Prostate gland (tissue), 2 donors: ENCODE results near the gene LRRC10. TPM values are rescaled to one million over a fixed set of nuclear protein-coding genes. Genes with fewer than 3 reads are reported as not detected.

Source experiments
- DNase-seq: peaks from one replicate; pipeline ENCODE4 v3.0.0-alpha.2; 2019; ENCODE audit warnings: low spot score
- H3K27ac ChIP-seq, 2 donors: fragments of 200-600 bp; sonication (generic); 2 replicates each; pipeline ENCODE4 v1.5.1; 2017 to 2019
- H3K27me3 ChIP-seq: fragments of 200-600 bp; sonication (generic); replicated peaks from 2 replicates; pipeline ENCODE4 v1.5.1; 2019; ENCODE audit not compliant: insufficient read depth
- H3K36me3 ChIP-seq, 2 donors: fragments of 200-600 bp; sonication (generic); 1 replicate in 1 of 2; 2 replicates in 1 of 2; pipeline versions ENCODE4 v1.5.1 to v1.8.1; 2017 to 2019
- H3K4me1 ChIP-seq: fragments of 200-600 bp; sonication (generic); replicated peaks from 2 replicates; pipeline ENCODE4 v1.5.1; 2019
- H3K4me3 ChIP-seq, 2 donors: fragments of 200-600 bp; sonication (generic); 2 replicates each; pipeline ENCODE4 v1.5.1; 2017 to 2019
- H3K9me3 ChIP-seq: fragments of 200-600 bp; sonication (generic); 2 replicates; pipeline ENCODE4 v1.5.1; 2017
- CTCF ChIP-seq, 4 experiments: fragments of 200-600 bp in 2 of 4; fragments of 450-650 bp in 2 of 4; sonication (generic) in 2 of 4; IDR thresholded peaks; 1 replicate in 3 of 4; 2 replicates in 1 of 4; pipeline ENCODE4 v1.5.1; 2016 to 2019; ENCODE audit warnings: antibody characterized with exemption in 4 of 4, mild to moderate bottlenecking in 2 of 4, moderate library complexity in 2 of 4
- POLR2A ChIP-seq: fragments of 450-650 bp; IDR thresholded peaks from one replicate; pipeline ENCODE4 v1.6.1; 2016; ENCODE audit warnings: antibody characterized with exemption, mild to moderate bottlenecking
- POLR2AphosphoS5 ChIP-seq: sonication (generic); formaldehyde crosslinking; IDR thresholded peaks from one replicate; pipeline ENCODE4 v1.6.1; 2017; ENCODE audit warnings: antibody characterized with exemption
- WGBS: methylation state at CpG from one replicate; pipeline ENCODE4 v1.1.5; 2018; 5-methylcytosine and 5-hydroxymethylcytosine counted together
- intact Hi-C: fragments of 100-400 bp; cut with DNase I; formaldehyde crosslinking; loops from one replicate; pipeline ENCODE4 v1.14.2; 2022
- total RNA-seq, 2 donors: library from RNA; depleted of rRNA; stranded (reverse); fragments of >200 nt; gene quantifications; one replicate each; pipeline ENCODE4 v1.1.0, GENCODE V29; 2016

LRRC10 gene
- total RNA-seq, 2 donors from 2014 or later, result not detected

- DNase-seq, result no peak
- TF ChIP-seq POLR2A (no peak), POLR2AphosphoS5 (no peak), CTCF (IDR thresholded peaks at IDR 0.05) (no peak)
- Histone ChIP-seq H3K27me3 (no peaks in the 10 kb centered on the region), H3K4me1 (no peaks in the 10 kb centered on the region), H3K4me3 (no peak overlapping the region), H3K36me3 (no peaks in the 10 kb centered on the region), H3K27ac (no peak overlapping the region), H3K9me3 (no peaks in the 10 kb centered on the region)
- intact Hi-C loops, result no loop called here
- 63% methylated on average over 11 of the region's 11 CpGs for WGBS
These were observed 45.1 kb upstream of the LRRC10 start for GRCh38 chr12:69655616-69656340.

GRCh38 chr12:69653703-69654102, 43.0 kb upstream of the LRRC10 start:
- Histone ChIP-seq H3K27ac (no peak overlapping the region), H3K9me3 (no peaks in the 10 kb centered on the region), H3K4me1 (no peaks in the 10 kb centered on the region), H3K4me3 (no peak overlapping the region), H3K36me3 (no peaks in the 10 kb centered on the region), H3K27me3 (no peaks in the 10 kb centered on the region)
- intact Hi-C loops, result no loop called here
- 83% methylated on average over 8 of the region's 8 CpGs for whole genome bisulfite sequencing
- DNase-seq, result no peak
- TF ChIP-seq POLR2AphosphoS5 (no peak), CTCF (IDR thresholded peaks at IDR 0.05) (no peak), POLR2A (no peak)

GRCh38 chr12:69651922-69652321, 41.2 kb upstream of the LRRC10 start:
- WGBS, result 96% methylated on average over 3 of the region's 3 CpGs
- intact Hi-C loops, result no loop called here
- DNase-seq, result no peak

GRCh38 chr12:69649529-69649928, 38.8 kb upstream of the LRRC10 start:
- no peak for DNase-seq
- Histone ChIP-seq H3K27me3 (no peaks in the 10 kb centered on the region), H3K36me3 (no peaks in the 10 kb centered on the region), H3K27ac (no peak overlapping the region), H3K9me3 (no peaks in the 10 kb centered on the region), H3K4me3 (no peak overlapping the region), H3K4me1 (no peaks in the 10 kb centered on the region)
- TF ChIP-seq POLR2AphosphoS5, result no peak
- TF ChIP-seq POLR2A, result no peak
- no peak for TF ChIP-seq CTCF (IDR thresholded peaks at IDR 0.05)
- intact Hi-C loops, result no loop called here
- 35% methylated on average over 4 of the region's 4 CpGs for WGBS

More at GRCh38 chr12:69651922-69652321, 41.2 kb upstream of the LRRC10 start:
- no peaks in the 10 kb centered on the region for H3K27me3 ChIP-seq
- H3K4me1 ChIP-seq, result no peaks in the 10 kb centered on the region
- H3K9me3 ChIP-seq, result no peaks in the 10 kb centered on the region
- H3K36me3 ChIP-seq, result no peaks in the 10 kb centered on the region
- no peak overlapping the region for H3K27ac ChIP-seq
- TF ChIP-seq CTCF (IDR thresholded peaks at IDR 0.05), result no peak
- TF ChIP-seq POLR2AphosphoS5, result no peak
- no peak for TF ChIP-seq POLR2A
- no peak overlapping the region for H3K4me3 ChIP-seq

GRCh38 chr12:69648476-69648875, 37.8 kb upstream of the LRRC10 start:
- intact Hi-C loops, result no loop called here
- H3K4me3 ChIP-seq, result no peak overlapping the region
- no peaks in the 10 kb centered on the region for H3K36me3 ChIP-seq
- no peak overlapping the region for H3K27ac ChIP-seq
- no peaks in the 10 kb centered on the region for H3K27me3 ChIP-seq
- no peaks in the 10 kb centered on the region for H3K4me1 ChIP-seq
- 74% methylated on average over 3 of the region's 3 CpGs for WGBS
- TF ChIP-seq POLR2AphosphoS5 (no peak), POLR2A (no peak), CTCF (IDR thresholded peaks at IDR 0.05) (no peak)
- no peaks in the 10 kb centered on the region for H3K9me3 ChIP-seq
- no peak for DNase-seq
